AG09309 (cell line): ENCODE measurements around the gene KDM1B.
A peak's percentile ranks its signal among the peaks of the same experiment; 100 is the strongest.

ENCODE experiments used
- DNase-seq: peaks from one replicate; pipeline ENCODE4 v3.0.0-alpha.2; 2010; ENCODE audit warnings: low read depth
- H3K4me3 ChIP-seq: 2 replicates; pipeline ENCODE4 v1.5.1; 2011; ENCODE audit warnings: mild to moderate bottlenecking, low read depth, low read length, moderate library complexity; ENCODE audit not compliant: control insufficient read depth
- CTCF ChIP-seq: IDR thresholded peaks from 2 replicates; pipeline ENCODE4 v1.5.1; 2011; ENCODE audit warnings: mild to moderate bottlenecking, low read depth, low read length, inconsistent platforms; ENCODE audit not compliant: insufficient read depth, control insufficient read depth; ENCODE audit errors: missing control alignments

The KDM1B gene

DNA sequence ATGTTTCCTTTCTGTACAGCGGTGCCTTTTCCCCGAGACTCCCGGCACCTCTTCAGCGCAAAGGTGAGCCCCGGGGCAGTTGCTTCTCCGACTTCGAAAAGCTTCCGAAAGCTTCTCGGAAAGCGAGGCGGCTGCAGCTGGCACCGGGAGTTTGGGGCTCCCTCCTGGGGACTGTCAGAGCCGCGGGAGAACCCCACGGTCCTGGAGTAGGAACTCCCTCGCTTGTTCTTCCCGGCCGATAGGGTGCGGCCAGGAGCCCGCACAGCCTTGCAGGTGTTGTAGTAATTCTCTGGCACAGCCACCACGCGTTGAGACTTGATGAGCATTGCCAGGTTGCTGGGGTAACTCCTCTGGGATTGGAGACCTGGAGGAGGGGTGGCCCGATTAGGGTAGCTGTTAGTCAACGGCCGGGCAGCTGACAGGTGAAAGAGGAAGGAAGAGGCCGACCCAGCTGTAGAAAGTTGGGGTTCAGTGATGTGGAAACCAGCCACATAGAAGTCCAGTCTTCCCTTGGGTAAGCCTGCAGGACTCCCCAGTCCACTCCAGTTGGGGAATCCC is 721 bp downstream of the KDM1B start:
- no peak for DNase-seq
- peak overlapping the region; percentile 96 for H3K4me3 ChIP-seq
- TF ChIP-seq CTCF = peak; percentile 28

GRCh38 chr6:18160911-18161310 is 5.7 kb downstream of the KDM1B start:
- H3K4me3 ChIP-seq = no peak overlapping the region
- no peak for DNase-seq
- TF ChIP-seq CTCF = no peak

- no peak for DNase-seq
- TF ChIP-seq CTCF = no peak
Measured at GRCh38 chr6:18161431-18161830, 6.2 kb downstream of the KDM1B start.

DNA sequence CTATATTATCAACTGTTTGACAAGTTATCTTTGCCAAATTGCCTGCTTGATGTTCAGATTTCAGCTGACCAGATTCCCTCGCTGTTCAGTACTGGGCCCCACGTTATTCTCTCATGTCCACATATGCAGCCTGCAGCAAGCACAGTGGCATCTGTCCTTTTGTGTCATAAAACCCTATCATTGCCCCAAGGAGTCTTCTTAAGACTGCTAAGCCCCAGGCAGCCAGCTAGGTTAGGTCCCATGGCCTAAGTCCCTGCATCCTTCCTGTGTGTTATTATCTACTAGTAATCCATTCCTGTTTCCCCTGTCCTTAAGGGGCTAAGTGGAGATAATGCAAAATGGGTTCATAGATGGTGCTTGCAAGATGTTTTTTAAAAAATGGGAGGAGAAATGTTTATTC is 7.2 kb downstream of the KDM1B start:
- DNase-seq = no peak
- no peak overlapping the region for H3K4me3 ChIP-seq
- TF ChIP-seq CTCF = no peak

More at GRCh38 chr6:18161431-18161830, 6.2 kb downstream of the KDM1B start:
- H3K4me3 ChIP-seq = no peak overlapping the region

DNA sequence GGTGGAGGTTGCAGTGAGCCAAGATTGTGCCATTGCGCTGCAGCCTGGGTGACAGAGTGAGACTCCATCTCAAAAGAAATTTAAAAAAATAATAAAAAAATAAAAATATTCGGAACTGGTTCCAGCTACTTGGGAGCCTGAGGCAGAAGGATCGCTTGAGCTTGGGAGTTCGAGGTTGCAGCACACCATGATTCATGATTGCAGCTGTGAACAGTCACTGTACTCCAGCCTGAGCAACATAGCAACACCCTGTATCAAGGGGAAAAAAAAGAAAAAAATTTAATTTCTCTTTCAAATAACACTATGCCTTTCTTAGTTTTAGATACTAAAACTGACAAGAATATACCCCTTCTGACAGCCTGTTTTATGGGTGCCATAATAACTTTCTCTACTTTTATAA is 10.5 kb downstream of the KDM1B start:
- DNase-seq = no peak
- TF ChIP-seq CTCF = no peak
- H3K4me3 ChIP-seq = no peak overlapping the region

DNA sequence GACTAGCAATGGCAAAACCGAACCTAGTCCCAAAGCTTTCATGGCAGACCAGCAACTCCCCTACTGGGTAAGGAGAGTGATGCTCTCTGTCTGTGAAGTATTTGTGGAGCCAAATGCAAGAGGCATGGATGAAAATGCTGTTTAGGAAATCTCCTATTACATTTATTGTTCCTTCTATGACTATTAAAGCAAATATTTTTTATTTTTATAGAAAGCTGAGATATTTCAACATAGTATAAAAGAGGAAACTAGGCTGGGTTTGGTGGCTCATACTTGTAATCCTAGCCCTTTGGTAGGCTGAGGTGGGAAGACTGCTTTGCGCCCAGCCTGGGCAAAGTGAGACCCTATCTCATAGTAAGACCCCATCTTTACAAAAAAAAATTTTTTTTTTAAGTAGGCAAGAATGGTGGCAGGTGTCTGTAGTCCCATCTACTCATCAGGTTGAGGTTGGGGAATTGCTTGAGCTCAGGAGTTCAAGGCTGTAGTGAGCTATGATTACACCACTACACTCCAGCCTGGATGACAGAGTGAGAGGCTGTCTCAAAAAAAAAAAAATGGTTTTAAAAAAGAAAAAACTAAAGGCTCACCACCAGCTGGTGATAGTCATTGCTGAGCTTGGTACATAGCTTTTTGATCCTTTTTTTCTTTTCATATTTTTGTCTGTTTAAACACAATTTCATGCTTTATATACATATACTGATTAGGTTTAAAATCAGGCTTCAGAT is 11.3 kb downstream of the KDM1B start:
- peak; percentile 52 for DNase-seq
- peak; percentile 8 for TF ChIP-seq CTCF
- H3K4me3 ChIP-seq = no peak overlapping the region
